Muscle layer of colon (tissue), 2 donors: Measurements from ENCODE around the gene DDX54.

Experiments
- H3K27ac ChIP-seq: one replicate; pipeline ENCODE4 v1.7.0; 2013; ENCODE audit warnings: low read depth, mild to moderate bottlenecking, low read length, moderate library complexity
- H3K27me3 ChIP-seq, 2 donors: one replicate each; pipeline ENCODE4 v1.7.0; 2013; ENCODE audit warnings: low read length in 2 of 2, mild to moderate bottlenecking in 2 of 2; ENCODE audit not compliant: insufficient read depth in 2 of 2, control insufficient read depth in 1 of 2
- H3K36me3 ChIP-seq: one replicate; pipeline ENCODE4 v1.7.0; 2013; ENCODE audit warnings: mild to moderate bottlenecking, low read length; ENCODE audit not compliant: insufficient read depth
- H3K4me1 ChIP-seq: one replicate; pipeline ENCODE4 v1.7.0; 2013; ENCODE audit warnings: mild to moderate bottlenecking, low read length; ENCODE audit not compliant: insufficient read depth
- H3K4me3 ChIP-seq, 2 donors: one replicate each; pipeline ENCODE4 v1.7.0; 2013; ENCODE audit warnings: low read length in 2 of 2, low read depth in 1 of 2, mild to moderate bottlenecking in 1 of 2, moderate library complexity in 1 of 2
- H3K9ac ChIP-seq: one replicate; pipeline ENCODE4 v1.7.0; 2013; ENCODE audit warnings: low read length
- H3K9me3 ChIP-seq: one replicate; pipeline ENCODE4 v1.7.0; 2013; ENCODE audit warnings: mild to moderate bottlenecking, low read length
- donor health status: abdominal sarcoma.
- donor health status: Adenocarcinoma of cecum.

Gene DDX54

DNA sequence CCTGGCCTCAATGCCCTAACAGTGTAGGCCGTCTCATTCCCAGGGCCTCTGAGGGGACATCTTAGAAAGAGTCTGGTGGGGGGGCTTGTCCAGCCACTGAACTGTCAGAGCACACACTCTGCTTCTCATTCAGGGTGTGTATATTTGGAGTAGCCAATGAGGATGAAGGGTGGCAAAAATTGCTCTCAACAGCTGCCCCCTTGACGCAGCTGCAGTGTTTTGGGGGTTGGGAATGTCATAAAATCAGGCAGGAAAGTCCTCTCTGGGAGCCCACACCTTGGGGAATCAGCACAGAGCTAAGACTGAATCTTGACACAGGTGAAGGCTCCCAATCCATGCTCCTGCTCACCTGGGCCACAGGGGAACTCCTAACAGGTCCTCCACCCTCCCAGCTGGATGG, 51.2 kb downstream of the DDX54 start:
- Histone ChIP-seq H3K27me3 (peaks cover 0 to 28% of the 10 kb centered on the region in 2 donors), H3K9ac (no peak overlapping the region), H3K9me3 (no peaks in the 10 kb centered on the region), H3K27ac (no peak overlapping the region), H3K4me1 (no peaks in the 10 kb centered on the region), H3K4me3 (no peak overlapping the region), H3K36me3 (no peaks in the 10 kb centered on the region)

DNA sequence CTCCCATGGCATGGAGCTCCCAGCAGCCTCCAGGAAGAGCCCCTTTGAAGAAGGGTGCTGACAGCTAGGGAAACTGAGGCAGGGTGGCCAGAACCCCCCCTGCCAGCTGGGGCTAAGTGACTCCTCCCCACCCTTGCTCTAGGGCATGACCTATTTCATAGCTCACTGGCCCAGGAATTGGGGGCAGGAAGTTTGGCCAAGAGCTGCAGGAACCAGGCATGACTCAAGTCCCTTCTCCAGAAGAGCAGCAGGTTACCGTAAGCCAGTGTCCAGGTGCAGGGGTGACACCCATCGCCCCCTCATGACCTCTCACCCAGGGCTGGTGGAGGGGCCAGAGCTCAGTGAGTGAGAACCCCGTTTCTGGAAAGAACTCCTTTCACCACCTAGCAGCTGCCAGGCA, 51.6 kb downstream of the DDX54 start:
- no peak overlapping the region for H3K9ac ChIP-seq
- H3K27ac ChIP-seq: no peak overlapping the region
- H3K4me3 ChIP-seq: no peak overlapping the region
- no peaks in the 10 kb centered on the region for H3K4me1 ChIP-seq
- no peaks in the 10 kb centered on the region for H3K9me3 ChIP-seq
- peaks cover 0 to 28% of the 10 kb centered on the region in 2 donors for H3K27me3 ChIP-seq
- H3K36me3 ChIP-seq: no peaks in the 10 kb centered on the region

DNA sequence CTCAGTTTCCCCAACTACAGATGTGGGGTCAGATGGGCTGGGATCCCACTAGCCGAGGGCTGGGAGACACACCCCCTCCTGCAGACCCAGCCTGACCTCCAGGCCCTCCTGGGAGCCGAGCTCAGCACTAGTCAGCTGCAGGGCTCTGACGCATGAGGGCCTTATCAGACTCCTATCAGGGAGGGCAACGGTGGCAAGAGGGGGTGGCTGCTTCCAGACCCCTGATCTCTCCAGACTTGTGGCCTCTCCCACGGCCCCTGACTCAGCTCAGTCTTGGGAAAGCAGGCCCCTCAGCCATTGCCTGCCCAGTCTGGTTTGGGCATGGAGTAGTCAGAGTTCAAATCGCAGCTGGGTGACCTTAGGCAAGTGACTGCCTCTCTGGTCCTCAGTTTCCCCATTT, 52.2 kb downstream of the DDX54 start:
- Histone ChIP-seq H3K4me3 (no peak overlapping the region), H3K4me1 (no peaks in the 10 kb centered on the region), H3K27ac (no peak overlapping the region), H3K9me3 (no peaks in the 10 kb centered on the region), H3K36me3 (no peaks in the 10 kb centered on the region), H3K9ac (no peak overlapping the region), H3K27me3 (peaks cover 0 to 28% of the 10 kb centered on the region in 2 donors)

DNA sequence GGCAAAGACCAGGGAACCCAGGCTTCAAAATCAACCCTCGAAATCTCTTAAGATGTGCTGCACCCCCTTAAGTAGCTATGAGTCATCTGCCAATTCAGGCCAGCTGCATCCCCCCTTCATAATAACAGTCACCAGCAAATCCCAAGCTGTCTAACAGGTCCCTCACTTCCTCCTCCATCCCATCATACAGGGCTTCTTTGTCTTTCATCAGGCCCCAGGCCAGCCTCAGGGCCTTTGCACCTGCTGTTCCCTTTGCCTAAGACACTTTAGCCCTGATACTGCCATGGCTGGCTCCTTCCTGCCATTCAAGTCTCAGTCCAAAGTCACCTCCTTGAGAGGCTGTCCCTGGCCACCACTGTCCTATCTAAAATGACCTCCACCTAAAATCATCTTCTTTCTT, 53.7 kb downstream of the DDX54 start:
- Histone ChIP-seq H3K9me3 (no peaks in the 10 kb centered on the region), H3K4me3 (no peak overlapping the region), H3K36me3 (no peaks in the 10 kb centered on the region), H3K27ac (no peak overlapping the region), H3K9ac (no peak overlapping the region), H3K27me3 (peaks cover 0 to 21% of the 10 kb centered on the region in 2 donors), H3K4me1 (no peaks in the 10 kb centered on the region)

DNA sequence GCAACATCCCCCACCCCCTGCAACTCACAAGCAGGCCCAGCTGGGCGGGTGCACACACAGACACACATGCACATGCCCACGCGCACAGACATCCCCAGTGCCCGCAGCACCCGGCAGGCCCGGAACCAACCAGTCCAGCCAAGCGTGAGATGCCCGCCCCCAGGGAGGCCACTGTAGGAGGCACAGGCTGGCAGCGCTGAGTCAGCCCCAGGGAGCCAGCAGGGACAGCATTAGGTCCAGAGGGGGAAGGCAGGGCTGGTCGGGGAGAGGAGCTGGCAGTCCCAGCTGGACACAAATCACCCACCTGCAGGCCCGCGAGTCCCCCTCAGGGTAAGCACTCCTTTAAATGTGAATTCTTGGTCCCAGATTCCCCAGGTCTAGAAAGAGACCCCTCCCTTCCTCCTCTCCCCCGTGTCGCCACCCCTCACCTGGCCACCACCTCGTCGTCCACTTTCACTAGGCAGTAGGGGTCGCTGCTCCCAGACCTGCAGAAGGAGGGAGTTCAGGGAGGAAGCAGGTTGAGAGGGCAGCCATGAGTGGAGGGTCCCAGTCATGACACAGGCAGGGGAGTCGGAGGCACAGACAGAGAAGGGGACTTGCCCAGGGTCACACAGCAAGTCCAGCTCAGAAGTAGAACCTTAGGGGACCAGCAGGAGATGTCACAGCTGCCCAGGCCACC, 54.7 kb downstream of the DDX54 start:
- H3K9ac ChIP-seq: no peak overlapping the region
- H3K27ac ChIP-seq: no peak overlapping the region
- no peaks in the 10 kb centered on the region for H3K36me3 ChIP-seq
- H3K9me3 ChIP-seq: no peaks in the 10 kb centered on the region
- peaks cover 0 to 15% of the 10 kb centered on the region in 2 donors for H3K27me3 ChIP-seq
- H3K4me3 ChIP-seq: no peak overlapping the region
- H3K4me1 ChIP-seq: no peaks in the 10 kb centered on the region

DNA sequence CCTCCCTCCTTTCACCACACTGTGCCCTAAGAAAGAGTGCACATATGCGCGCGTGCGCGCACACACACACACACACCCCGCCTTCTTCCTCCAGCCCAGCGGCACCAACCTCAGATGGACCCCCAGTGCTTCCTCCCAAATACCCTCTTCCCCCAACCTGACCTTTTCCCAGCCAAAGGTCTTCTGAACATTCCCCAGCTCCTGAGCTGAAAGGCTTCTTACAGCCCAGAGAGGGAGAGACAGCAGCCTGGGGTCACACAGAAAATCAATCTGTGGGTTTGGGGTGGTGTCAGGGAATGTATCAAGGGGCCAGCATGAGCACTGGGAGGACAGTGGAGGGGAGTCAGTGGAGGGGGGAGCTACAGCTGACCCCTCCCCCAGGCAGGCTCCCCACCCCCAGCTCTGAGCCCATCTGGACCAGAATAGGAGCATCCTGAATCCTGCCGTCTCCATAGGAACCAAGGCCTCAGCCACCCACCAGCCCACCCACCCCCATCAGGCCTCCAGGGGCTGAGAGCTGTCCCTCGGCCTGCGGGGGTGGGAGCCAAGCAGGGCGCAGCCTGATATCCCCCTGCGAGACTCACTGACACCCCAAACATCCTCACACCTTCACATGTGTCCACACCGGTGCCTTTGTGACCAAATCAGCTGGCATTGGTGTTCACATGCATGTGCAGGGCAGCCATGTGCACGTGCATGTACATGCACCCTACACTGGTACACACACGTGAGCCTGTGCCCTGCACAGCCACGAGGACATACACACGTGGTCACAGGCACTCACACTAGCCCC, 55.4 kb downstream of the DDX54 start:
- no peaks in the 10 kb centered on the region for H3K36me3 ChIP-seq
- no peaks in the 10 kb centered on the region for H3K4me1 ChIP-seq
- H3K9me3 ChIP-seq: no peaks in the 10 kb centered on the region
- H3K4me3 ChIP-seq: no peak overlapping the region
- H3K9ac ChIP-seq: no peak overlapping the region
- peaks cover 0 to 7% of the 10 kb centered on the region in 2 donors for H3K27me3 ChIP-seq
- H3K27ac ChIP-seq: no peak overlapping the region

DNA sequence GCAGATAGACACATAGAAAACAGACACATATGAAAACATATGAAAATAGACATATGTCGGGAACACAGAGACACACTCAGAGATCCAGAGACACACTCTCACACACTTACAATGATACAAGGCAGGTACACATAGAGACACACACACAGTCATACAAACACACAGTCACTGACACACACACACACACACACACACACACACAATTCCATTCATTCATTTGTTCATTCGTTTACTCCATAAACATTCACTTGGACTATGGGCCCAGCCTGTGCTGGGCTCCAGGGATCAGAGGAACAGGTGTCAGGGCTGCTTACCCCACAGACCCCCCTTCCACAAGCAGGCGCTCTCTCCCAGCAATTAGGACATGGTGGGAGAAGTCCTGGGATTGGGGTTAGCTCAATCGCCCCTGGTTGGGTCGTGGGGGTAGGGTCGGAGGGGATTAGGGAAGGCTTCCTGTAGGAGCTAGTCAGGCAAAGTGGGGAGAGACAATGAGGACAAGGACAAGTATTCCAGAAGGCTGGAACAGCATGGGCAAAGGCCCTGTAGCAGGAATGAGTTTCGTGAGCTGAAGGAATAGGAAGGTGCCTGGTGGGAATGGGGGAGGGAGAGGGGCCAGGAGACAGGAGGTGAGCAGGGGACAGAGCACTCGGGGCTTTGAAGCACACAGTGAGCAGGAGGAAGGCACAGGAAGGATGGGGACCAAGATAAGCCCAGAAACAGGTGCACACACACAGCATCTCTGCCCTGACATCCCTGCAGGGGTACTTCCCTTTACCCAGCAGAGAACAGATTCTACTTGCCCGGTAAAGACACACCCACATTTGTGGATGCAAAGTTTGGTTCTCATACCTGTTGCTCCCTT, 56.2 kb downstream of the DDX54 start:
- H3K9me3 ChIP-seq: no peaks in the 10 kb centered on the region

DNA sequence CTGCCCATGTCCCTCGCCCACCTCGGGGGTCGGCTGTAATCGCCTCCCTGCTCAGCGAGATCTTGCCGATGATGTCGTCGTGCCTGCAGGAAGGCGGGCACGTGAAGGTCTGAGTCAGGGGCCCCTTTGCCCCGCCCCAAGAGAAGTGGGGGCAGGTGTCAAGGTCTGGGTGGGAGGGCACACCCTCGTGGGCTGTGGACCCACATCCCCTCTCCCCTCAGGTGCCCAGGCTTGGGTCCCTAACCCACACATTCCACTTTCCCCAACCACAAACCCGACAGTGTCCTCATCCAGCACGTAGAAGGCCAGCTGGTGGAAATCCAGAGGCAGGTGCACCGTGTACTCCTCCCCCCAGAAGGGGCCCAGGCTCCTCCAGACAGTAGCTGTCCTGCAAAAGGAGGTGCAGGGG, 57.5 kb downstream of the DDX54 start:
- Histone ChIP-seq H3K4me3 (no peak overlapping the region), H3K4me1 (no peaks in the 10 kb centered on the region), H3K27me3 (no peaks in the 10 kb centered on the region), H3K27ac (no peak overlapping the region), H3K36me3 (no peaks in the 10 kb centered on the region), H3K9me3 (no peaks in the 10 kb centered on the region), H3K9ac (no peak overlapping the region)

More for the DNA sequence above, 56.2 kb downstream of the DDX54 start:
- Histone ChIP-seq H3K27ac (no peak overlapping the region), H3K36me3 (no peaks in the 10 kb centered on the region), H3K4me1 (no peaks in the 10 kb centered on the region), H3K4me3 (no peak overlapping the region), H3K27me3 (no peaks in the 10 kb centered on the region), H3K9ac (no peak overlapping the region)

DNA sequence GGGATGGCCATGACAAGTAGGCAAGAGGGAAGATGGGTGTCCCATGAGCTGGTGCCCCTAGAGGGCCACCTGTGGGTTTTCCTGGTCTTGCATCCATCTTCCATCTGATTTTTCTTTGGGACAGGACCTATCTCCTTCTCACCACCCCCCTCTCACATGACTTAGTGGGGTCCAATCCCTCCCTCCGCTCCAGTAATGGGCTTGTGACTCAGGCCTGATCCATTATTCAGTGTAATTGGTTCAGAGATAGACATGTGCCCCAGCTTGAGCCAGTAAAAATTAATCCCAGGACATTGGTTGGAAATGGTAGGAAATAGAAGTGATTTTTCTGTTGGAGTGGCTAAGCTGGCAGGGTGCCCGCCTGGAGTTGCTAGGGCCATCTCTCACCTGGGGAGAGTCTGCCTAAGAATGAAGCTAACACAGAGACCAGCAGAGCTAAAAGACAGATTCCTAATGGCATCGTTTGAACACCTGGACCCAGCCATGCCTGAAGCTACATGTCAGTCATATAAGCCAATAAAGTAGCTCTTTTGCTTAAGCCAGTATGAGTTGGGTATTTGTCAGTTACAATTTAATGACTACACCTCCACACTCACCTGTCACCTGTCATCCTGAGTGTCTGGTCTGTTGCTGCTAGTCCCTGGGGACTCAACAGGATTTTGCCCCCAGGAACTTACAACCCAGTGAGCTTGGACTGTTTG, 64.5 kb downstream of the DDX54 start:
- no peaks in the 10 kb centered on the region for H3K9me3 ChIP-seq
- no peak overlapping the region for H3K9ac ChIP-seq
- no peaks in the 10 kb centered on the region for H3K27me3 ChIP-seq

DNA sequence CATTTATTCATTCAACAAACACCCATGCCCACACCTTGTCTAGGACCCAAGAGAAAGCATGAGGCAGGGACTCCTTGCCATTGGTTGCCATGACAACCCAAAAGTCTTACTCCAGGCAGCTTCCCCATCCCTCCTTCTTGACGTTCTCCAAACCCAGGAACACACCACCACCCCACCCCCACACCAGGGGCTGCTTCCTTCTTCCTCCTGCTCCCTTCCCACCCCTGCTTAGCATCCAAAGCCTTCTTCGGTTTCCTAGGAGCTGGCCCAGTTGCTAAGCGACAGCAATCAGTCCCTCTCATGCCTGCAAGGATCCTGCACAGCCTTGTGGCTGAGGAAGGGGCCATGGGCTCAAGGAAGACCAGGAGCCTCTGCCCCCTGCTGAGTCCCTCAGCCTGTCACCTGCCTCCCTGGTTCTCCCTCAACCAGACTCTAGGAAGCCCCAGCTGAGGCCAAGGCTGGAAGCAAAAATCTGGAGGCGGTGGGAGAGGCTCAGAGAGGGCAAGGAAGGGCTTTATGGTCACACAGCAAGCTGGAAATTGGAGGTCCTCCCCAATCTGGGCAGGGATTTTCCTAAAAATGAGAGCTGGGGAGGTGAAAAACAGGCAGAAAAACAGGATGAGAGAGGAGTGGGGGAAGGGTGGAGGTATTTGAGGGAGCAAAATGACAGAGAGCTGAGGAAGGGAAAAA, 65.2 kb downstream of the DDX54 start:
- peaks cover 0 to 1% of the 10 kb centered on the region in 2 donors for H3K27me3 ChIP-seq
- no peak overlapping the region for H3K4me3 ChIP-seq
- H3K9me3 ChIP-seq: no peaks in the 10 kb centered on the region
- H3K9ac ChIP-seq: no peak overlapping the region
- H3K36me3 ChIP-seq: no peaks in the 10 kb centered on the region
- no peaks in the 10 kb centered on the region for H3K4me1 ChIP-seq
- H3K27ac ChIP-seq: no peak overlapping the region

More for the DNA sequence above, 64.5 kb downstream of the DDX54 start:
- H3K27ac ChIP-seq: no peak overlapping the region
- no peaks in the 10 kb centered on the region for H3K36me3 ChIP-seq
- H3K4me3 ChIP-seq: no peak overlapping the region
- H3K4me1 ChIP-seq: no peaks in the 10 kb centered on the region
